Keratinocyte (primary cell): ENCODE data around the gene FBXO15. TPM values are rescaled to one million over a fixed set of nuclear protein-coding genes. Genes with fewer than 3 reads are reported as not detected.

Source experiments
- DNase-seq: peaks from one replicate; pipeline ENCODE4 v3.0.0-alpha.2; 2011; ENCODE audit warnings: low read depth, missing footprints, low spot score
- FAIRE-seq: peaks from 2 replicates; lab custom pipeline; 2011; peaks lifted over from hg19 to GRCh38; lab: Jason Lieb, UNC
- H2AFZ ChIP-seq: 2 replicates; pipeline ENCODE4 v1.6.0; 2012; ENCODE audit warnings: low read length, control low read depth, inconsistent platforms; ENCODE audit not compliant: control insufficient read depth
- H3K27ac ChIP-seq: 2 replicates; pipeline ENCODE4 v1.5.1; 2011; ENCODE audit warnings: low read length; ENCODE audit not compliant: control insufficient read depth, insufficient read depth
- H3K27me3 ChIP-seq: 3 replicates; pipeline ENCODE4 v1.6.0; 2011; ENCODE audit warnings: low read length; ENCODE audit not compliant: control insufficient read depth, insufficient read depth; ENCODE audit errors: extremely low read depth
- H3K36me3 ChIP-seq, 2 experiments: 2 replicates in 1 of 2; 3 replicates in 1 of 2; pipeline ENCODE4 v1.5.1; 2011; ENCODE audit warnings: low read length in 2 of 2, mild to moderate bottlenecking in 1 of 2; ENCODE audit not compliant: control insufficient read depth in 2 of 2, insufficient read depth in 2 of 2; ENCODE audit errors: extremely low read depth in 1 of 2
- H3K4me1 ChIP-seq: 3 replicates; pipeline ENCODE4 v1.5.1; 2011; ENCODE audit warnings: low read length; ENCODE audit not compliant: control insufficient read depth, insufficient read depth; ENCODE audit errors: extremely low read depth
- H3K4me2 ChIP-seq: 3 replicates; pipeline ENCODE4 v1.6.0; 2011; ENCODE audit warnings: low read depth, low read length; ENCODE audit not compliant: control insufficient read depth, insufficient read depth; ENCODE audit errors: extremely low read depth
- H3K4me3 ChIP-seq, 3 experiments: fragments of 200-600 bp in 1 of 3; sonication (generic) in 1 of 3; 2 replicates in 2 of 3; 3 replicates in 1 of 3; pipeline ENCODE4 v1.5.1; 2011 to 2016; ENCODE audit warnings: low read length in 3 of 3, mild to moderate bottlenecking in 3 of 3, control low read depth in 2 of 3, inconsistent platforms in 1 of 3, low read depth in 1 of 3, mixed read lengths in 1 of 3, mixed run types in 1 of 3, moderate library complexity in 1 of 3; ENCODE audit not compliant: control insufficient read depth in 2 of 3, insufficient read depth in 2 of 3; ENCODE audit errors: extremely low read depth in 1 of 3
- H3K79me2 ChIP-seq: 2 replicates; pipeline ENCODE4 v1.6.0; 2012; ENCODE audit warnings: low read length; ENCODE audit not compliant: control insufficient read depth, insufficient read depth
- H3K9ac ChIP-seq: 3 replicates; pipeline ENCODE4 v1.6.0; 2011; ENCODE audit warnings: low read length; ENCODE audit not compliant: control insufficient read depth, insufficient read depth; ENCODE audit errors: extremely low read depth
- H3K9me1 ChIP-seq: 3 replicates; pipeline ENCODE4 v1.6.0; 2011; ENCODE audit warnings: low read length; ENCODE audit not compliant: control insufficient read depth, insufficient read depth; ENCODE audit errors: extremely low read depth
- H3K9me3 ChIP-seq: 2 replicates; pipeline ENCODE4 v1.5.1; 2012; ENCODE audit warnings: low read depth, low read length; ENCODE audit not compliant: control insufficient read depth
- H4K20me1 ChIP-seq: 3 replicates; pipeline ENCODE4 v1.6.0; 2011; ENCODE audit warnings: low read length; ENCODE audit not compliant: control insufficient read depth, insufficient read depth; ENCODE audit errors: extremely low read depth
- EZH2 ChIP-seq: IDR thresholded peaks from one replicate; pipeline ENCODE4 v1.6.1; 2012; ENCODE audit warnings: inconsistent platforms, mild to moderate bottlenecking, low read length, moderate library complexity
- dilution Hi-C: fragments of 300-500 bp; cut with MboI; formaldehyde crosslinking; loops from one replicate; pipeline ENCODE4 v1.7.0; 2020; ENCODE audit warnings: low sequenced_read_pairs; ENCODE audit not compliant: extremely low pct_ligation_motif_present
- polyA minus RNA-seq, 3 experiments: library from RNA; depleted of rRNA, polyadenylated mRNA; stranded (reverse); fragments of >200 nt; gene quantifications; 1 replicate in 1 of 3; 2 replicates in 1 of 3; 3 replicates in 1 of 3; pipeline ENCODE4 v1.2.3, GENCODE V29; 2011
- polyA plus RNA-seq, 5 experiments: library from polyadenylated mRNA; depleted of rRNA in 3 of 5; stranded (reverse) in 3 of 5; stranded (forward) in 1 of 5; unstranded in 1 of 5; fragments of >200 nt; gene quantifications; 1 replicate in 1 of 5; 2 replicates in 3 of 5; 3 replicates in 1 of 5; pipeline versions ENCODE4 v1.2.1 to v1.2.3, GENCODE V29; 2011 to 2012; ENCODE audit warnings: missing spikeins in 2 of 5, low read depth in 1 of 5, low replicate concordance in 1 of 5
- TF ChIP-seq, protein P1 (sequence below), 3 experiments: IDR thresholded peaks in 1 of 3; conservative IDR thresholded peaks in 1 of 3; optimal IDR thresholded peaks in 1 of 3; 2 replicates in 2 of 3; 3 replicates in 1 of 3; pipeline versions ENCODE3 to v1.5.1; 2011; ENCODE audit warnings: low read length in 3 of 3, mild to moderate bottlenecking in 3 of 3, moderate library complexity in 2 of 3, control low read depth in 1 of 3, inconsistent platforms in 1 of 3; ENCODE audit not compliant: insufficient read depth in 2 of 3; ENCODE audit errors: extremely low read depth in 1 of 3

The FBXO15 gene
- polyA plus RNA-seq (0.11 to 0.61 TPM (median 0.26 TPM) in 3 replicates), polyA minus RNA-seq (0.40 TPM in 1 of 3 replicates, not detected in the others)
- polyA plus RNA-seq (2011; ENCODE audit: low read depth) = 0.72 TPM
- 0.21 TPM in 2 replicates for polyA plus RNA-seq (2011; cell fraction: cytosol; rRNA removed)
- 0.39 and 0.90 TPM in 2 replicates for polyA plus RNA-seq (2011; cell fraction: nucleus; rRNA removed)
- polyA plus RNA-seq (2012; ENCODE audit: low replicate concordance) = 0.24 and 0.54 TPM in 2 replicates
- polyA minus RNA-seq (2011; cell fraction: cytosol; rRNA and poly(A)+ RNA removed) = not detected
- not detected in 2 replicates for polyA minus RNA-seq (2011; cell fraction: nucleus; rRNA and poly(A)+ RNA removed)

GRCh38 chr18:74147779-74148542, at the start of gene FBXO15, which contains the start of gene TIMM21:
TSS of gene FBXO15 (minus strand) at chr18:74147834. CDS start at chr18:74147785, 49 bp downstream.
TSS of gene TIMM21 (plus strand) at chr18:74148523. CDS start at chr18:74148809, 286 bp downstream.
- H3K79me2 ChIP-seq = peaks cover 45% of the 10 kb centered on the region
- peak within 1 kb of the TSS; percentile 94 for H2AFZ ChIP-seq
- peak; percentile 80 for DNase-seq
- peak within 1 kb of the TSS; percentile 87 for H3K27ac ChIP-seq
- H3K4me1 ChIP-seq = peaks cover 17% of the 10 kb centered on the region
- no peaks in the 10 kb centered on the region for H4K20me1 ChIP-seq
- H3K4me2 ChIP-seq = peak within 1 kb of the TSS; percentile 90
- TF ChIP-seq, protein P1, sequence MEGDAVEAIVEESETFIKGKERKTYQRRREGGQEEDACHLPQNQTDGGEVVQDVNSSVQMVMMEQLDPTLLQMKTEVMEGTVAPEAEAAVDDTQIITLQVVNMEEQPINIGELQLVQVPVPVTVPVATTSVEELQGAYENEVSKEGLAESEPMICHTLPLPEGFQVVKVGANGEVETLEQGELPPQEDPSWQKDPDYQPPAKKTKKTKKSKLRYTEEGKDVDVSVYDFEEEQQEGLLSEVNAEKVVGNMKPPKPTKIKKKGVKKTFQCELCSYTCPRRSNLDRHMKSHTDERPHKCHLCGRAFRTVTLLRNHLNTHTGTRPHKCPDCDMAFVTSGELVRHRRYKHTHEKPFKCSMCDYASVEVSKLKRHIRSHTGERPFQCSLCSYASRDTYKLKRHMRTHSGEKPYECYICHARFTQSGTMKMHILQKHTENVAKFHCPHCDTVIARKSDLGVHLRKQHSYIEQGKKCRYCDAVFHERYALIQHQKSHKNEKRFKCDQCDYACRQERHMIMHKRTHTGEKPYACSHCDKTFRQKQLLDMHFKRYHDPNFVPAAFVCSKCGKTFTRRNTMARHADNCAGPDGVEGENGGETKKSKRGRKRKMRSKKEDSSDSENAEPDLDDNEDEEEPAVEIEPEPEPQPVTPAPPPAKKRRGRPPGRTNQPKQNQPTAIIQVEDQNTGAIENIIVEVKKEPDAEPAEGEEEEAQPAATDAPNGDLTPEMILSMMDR (optimal IDR thresholded peaks at IDR 0.05 in 1 of 3, IDR thresholded peaks at IDR 0.05 in 1 of 3, conservative IDR thresholded peaks at IDR 0.05 in 1 of 3; ENCODE audit: extremely low read depth in 1 of 3, insufficient read depth in 2 of 3, low read length in 3 of 3) = no peak
- no peak for TF ChIP-seq EZH2
- H3K9ac ChIP-seq = peak within 1 kb of the TSS; percentile 89
- peak within 1 kb of the TSS; percentile 70 to 98 (median 82) for H3K4me3 ChIP-seq
- H3K9me3 ChIP-seq = no peaks in the 10 kb centered on the region
- H3K27me3 ChIP-seq = no peaks in the 10 kb centered on the region
- H3K36me3 ChIP-seq = peaks cover 8 to 14% of the 10 kb centered on the region in 2 experiments
- peaks cover 3% of the 10 kb centered on the region for H3K9me1 ChIP-seq
- peak; percentile 66 for FAIRE-seq
- dilution Hi-C loops = no loop called here

DNA sequence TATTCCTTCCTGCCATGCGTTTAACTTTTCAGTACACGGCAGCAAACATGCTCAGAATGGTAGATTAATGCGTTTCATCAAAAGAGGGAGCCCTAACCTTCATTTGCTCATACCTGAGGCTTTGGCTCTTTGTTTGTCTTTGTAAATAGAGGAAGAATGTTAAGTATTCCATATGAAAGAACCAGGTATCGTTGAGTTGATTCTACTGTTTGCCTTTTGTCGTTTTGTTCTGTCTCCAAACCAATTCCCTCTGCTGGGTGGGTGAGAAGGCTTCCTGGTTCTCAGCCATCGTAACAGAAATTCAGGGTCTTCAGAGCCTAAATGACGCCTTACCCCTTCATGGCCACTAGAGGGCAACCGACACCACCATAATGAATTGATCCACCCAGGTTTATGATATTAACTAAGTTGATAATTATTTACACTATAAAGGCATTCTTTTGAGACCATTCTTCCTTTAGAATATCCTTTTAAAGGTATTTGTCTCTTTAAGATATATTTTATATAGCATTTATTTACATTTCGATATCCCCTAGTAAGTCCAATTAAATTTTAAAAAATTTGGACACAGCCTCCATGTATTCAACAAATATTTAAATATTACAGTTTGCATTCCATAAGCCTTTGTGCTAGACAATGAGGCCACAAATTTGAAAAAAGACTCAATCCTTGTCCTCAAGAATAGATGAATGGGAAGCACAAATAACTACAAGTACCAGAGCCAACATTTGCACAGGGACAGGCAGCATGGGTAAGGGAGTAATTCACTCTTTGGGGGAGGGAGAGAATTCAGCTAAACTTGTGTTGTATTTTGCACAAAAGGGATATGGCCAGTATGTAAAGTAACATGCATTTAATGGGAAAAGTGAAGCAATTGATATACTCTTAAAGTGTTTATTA, 48.8 kb upstream of the FBXO15 start:
- H3K36me3 ChIP-seq = no peaks in the 10 kb centered on the region
- DNase-seq (no peak), FAIRE-seq (peak; percentile 82)
- H3K9me3 ChIP-seq = no peaks in the 10 kb centered on the region
- H3K27me3 ChIP-seq = no peaks in the 10 kb centered on the region
- dilution Hi-C loops = no loop called here
- no peak overlapping the region for H3K27ac ChIP-seq
- H3K79me2 ChIP-seq = no peaks in the 10 kb centered on the region
- no peaks in the 10 kb centered on the region for H4K20me1 ChIP-seq
- peak overlapping the region; percentile 90 for H2AFZ ChIP-seq
- no peaks in the 10 kb centered on the region for H3K4me1 ChIP-seq
- peak overlapping the region; percentile 6 for H3K9ac ChIP-seq
- TF ChIP-seq, protein P1 (optimal IDR thresholded peaks at IDR 0.05 in 1 of 3, IDR thresholded peaks at IDR 0.05 in 1 of 3, conservative IDR thresholded peaks at IDR 0.05 in 1 of 3; ENCODE audit: extremely low read depth in 1 of 3, insufficient read depth in 2 of 3, low read length in 3 of 3) = peak; percentile 61 to 82 (median 78)
- TF ChIP-seq EZH2 = no peak
- peak overlapping the region in 2 of 3 experiments; percentile 48 to 62 for H3K4me3 ChIP-seq
- no peaks in the 10 kb centered on the region for H3K9me1 ChIP-seq
- peak overlapping the region; percentile 92 for H3K4me2 ChIP-seq
